K562 (cell line): ENCODE data around the gene CKLF.

ENCODE experiments used
- ELF4 ChIP-seq: fragments of 450-650 bp; formaldehyde crosslinking; IDR thresholded peaks from 2 replicates; pipeline ENCODE4 v1.4.0; 2022; ENCODE audit warnings: missing genetic modification characterization
- ESRRA ChIP-seq: fragments of 450-650 bp; IDR thresholded peaks from 2 replicates; pipeline ENCODE4 v1.6.1; 2014; ENCODE audit warnings: low read depth, mild to moderate bottlenecking, moderate library complexity, borderline replicate concordance
- EZH2 ChIP-seq: IDR thresholded peaks from 2 replicates; pipeline ENCODE4 v1.6.1; 2012; ENCODE audit warnings: low read depth, mild to moderate bottlenecking, inconsistent platforms, low read length, borderline replicate concordance
- JUN ChIP-seq, 2 experiments: sonication (generic) in 1 of 2; formaldehyde crosslinking in 1 of 2; IDR thresholded peaks; 2 replicates each; pipeline versions ENCODE4 v1.6.1 to v1.8.0; 2012 to 2022; ENCODE audit warnings: borderline replicate concordance in 2 of 2, mild to moderate bottlenecking in 2 of 2, improper control_type of control experiment in 1 of 2, low read depth in 1 of 2, low read length in 1 of 2, missing genetic modification reagents in 1 of 2
- JUND ChIP-seq, 2 experiments: IDR thresholded peaks; 2 replicates in 1 of 2; 3 replicates in 1 of 2; pipeline ENCODE4 v1.6.1; 2011; ENCODE audit warnings: borderline replicate concordance in 2 of 2, low read depth in 2 of 2, low read length in 2 of 2, improper control_type of control experiment in 1 of 2, missing biosample characterization in 1 of 2, missing genetic modification characterization in 1 of 2, missing genetic modification reagents in 1 of 2
- POLR2AphosphoS5 ChIP-seq: IDR thresholded peaks from 2 replicates; pipeline ENCODE4 v1.6.1; 2011; ENCODE audit warnings: mild to moderate bottlenecking, low read depth, low read length, moderate library complexity; ENCODE audit not compliant: control insufficient read depth, insufficient read depth
- YY1 ChIP-seq, 3 experiments: IDR thresholded peaks; 2 replicates each; pipeline ENCODE4 v1.6.1; 2011; ENCODE audit warnings: low read length in 2 of 3, mild to moderate bottlenecking in 2 of 3, moderate library complexity in 2 of 3, borderline replicate concordance in 1 of 3, control low read depth in 1 of 3, low read depth in 1 of 3; ENCODE audit not compliant: insufficient read depth in 3 of 3, insufficient replicate concordance in 2 of 3, control insufficient read depth in 1 of 3, insufficient read length in 1 of 3; ENCODE audit errors: extremely low read depth in 1 of 3
- ZNF263 ChIP-seq: sonication (generic); formaldehyde crosslinking; IDR thresholded peaks from 2 replicates; pipeline ENCODE4 v1.8.0; 2022; ENCODE audit warnings: mild to moderate bottlenecking, missing genetic modification reagents, borderline replicate concordance
- ZNF282 ChIP-seq: sonication (generic); formaldehyde crosslinking; IDR thresholded peaks from 2 replicates; pipeline ENCODE4 v1.8.1; 2023; ENCODE audit warnings: missing genetic modification reagents
- TF ChIP-seq, protein P1 (sequence below): fragments of 250-450 bp; sonication (Bioruptor Pico); IDR thresholded peaks from 2 replicates; pipeline ENCODE4 v1.4.0; 2020; ENCODE audit warnings: borderline replicate concordance

- TF ChIP-seq POLR2AphosphoS5 (no peak), JUN (IDR thresholded peaks at IDR 0.05; ENCODE audit: borderline replicate concordance, low read depth, low read length) (no peak), JUN (CRISPR knock-in tag; IDR thresholded peaks at IDR 0.05; ENCODE audit: borderline replicate concordance) (no peak), ELF4 (CRISPR knock-in tag) (no peak), EZH2 (no peak), ZNF282 (CRISPR knock-in tag) (no peak), ZNF263 (CRISPR knock-in tag) (no peak), YY1 (IDR thresholded peaks at IDR 0.05; ENCODE audit: borderline replicate concordance in 1 of 3, control insufficient read depth in 1 of 3, extremely low read depth in 1 of 3, insufficient read depth in 3 of 3, insufficient read length in 1 of 3, insufficient replicate concordance in 2 of 3, low read depth in 1 of 3, low read length in 2 of 3) (no peak), JUND (IDR thresholded peaks at IDR 0.05; ENCODE audit: borderline replicate concordance, low read depth, low read length) (no peak), JUND (tag; IDR thresholded peaks at IDR 0.05; ENCODE audit: borderline replicate concordance, low read depth, low read length) (no peak), ESRRA (no peak)
- TF ChIP-seq, protein P1, sequence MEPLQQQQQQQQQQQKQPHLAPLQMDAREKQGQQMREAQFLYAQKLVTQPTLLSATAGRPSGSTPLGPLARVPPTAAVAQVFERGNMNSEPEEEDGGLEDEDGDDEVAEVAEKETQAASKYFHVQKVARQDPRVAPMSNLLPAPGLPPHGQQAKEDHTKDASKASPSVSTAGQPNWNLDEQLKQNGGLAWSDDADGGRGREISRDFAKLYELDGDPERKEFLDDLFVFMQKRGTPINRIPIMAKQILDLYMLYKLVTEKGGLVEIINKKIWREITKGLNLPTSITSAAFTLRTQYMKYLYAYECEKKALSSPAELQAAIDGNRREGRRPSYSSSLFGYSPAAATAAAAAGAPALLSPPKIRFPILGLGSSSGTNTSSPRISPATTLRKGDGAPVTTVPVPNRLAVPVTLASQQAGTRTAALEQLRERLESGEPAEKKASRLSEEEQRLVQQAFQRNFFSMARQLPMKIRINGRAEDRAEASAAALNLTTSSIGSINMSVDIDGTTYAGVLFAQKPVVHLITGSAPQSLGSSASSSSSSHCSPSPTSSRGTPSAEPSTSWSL (CRISPR knock-in tag), result no peak
Observed at GRCh38 chr16:66515596-66516508, 36.5 kb upstream of the CKLF start.
